Activated CD4-positive, alpha-beta T cell treated with anti-CD3 and anti-CD28 coated beads, Interleukin-2, amount 10 ng/mL, durations not matched to agents 7 days and 5 days (primary cell): ENCODE data around the gene CA5A. TPM values are rescaled to one million over a fixed set of nuclear protein-coding genes. Genes with fewer than 3 reads are reported as not detected.
A peak's percentile ranks its signal among the peaks of the same experiment; 100 is the strongest.
"Not testable (repeated sequence)": the region's sequence is repeated elsewhere in the genome, so short reads cannot be mapped to it uniquely, and the experiment has no call there.

Experiments
- CTCF ChIA-PET: fragments of 350-600 bp; sonication (Branson Sonifier 250); formaldehyde crosslinking; loops from one replicate; lab custom pipeline; 2021; ENCODE audit warnings: antibody characterized with exemption; lab: Charles Lee
- POLR2A ChIA-PET: fragments of 350-600 bp; sonication (Branson Sonifier 250); formaldehyde crosslinking; loops from one replicate; lab custom pipeline; 2021; ENCODE audit warnings: antibody characterized with exemption; lab: Charles Lee
- DNase-seq: peaks from one replicate; pipeline ENCODE4 v3.0.0-alpha.2; 2020
- H3K27ac Mint-ChIP-seq: one replicate; pipeline ENCODE4 v1.8.0; 2021; ENCODE audit warnings: mild to moderate bottlenecking, moderate library complexity, mixed read lengths
- H3K27me3 Mint-ChIP-seq: one replicate; pipeline ENCODE4 v1.8.0; 2021; ENCODE audit warnings: mixed read lengths
- H3K36me3 Mint-ChIP-seq: one replicate; pipeline ENCODE4 v1.8.0; 2021; ENCODE audit warnings: low read depth, mixed read lengths
- H3K4me1 Mint-ChIP-seq: one replicate; pipeline ENCODE4 v1.8.0; 2021; ENCODE audit warnings: mixed read lengths
- H3K4me3 Mint-ChIP-seq: one replicate; pipeline ENCODE4 v1.8.0; 2021; ENCODE audit warnings: mild to moderate bottlenecking, moderate library complexity, mixed read lengths
- H3K9me3 Mint-ChIP-seq: one replicate; pipeline ENCODE4 v1.8.0; 2021; ENCODE audit warnings: mixed read lengths
- total RNA-seq, 2 experiments: library from RNA; stranded (reverse); gene quantifications; one replicate each; pipeline ENCODE4 v1.2.3, GENCODE V29; 2021

The CA5A gene
- total RNA-seq, 2 experiments from 2014 or later: not detected

DNA sequence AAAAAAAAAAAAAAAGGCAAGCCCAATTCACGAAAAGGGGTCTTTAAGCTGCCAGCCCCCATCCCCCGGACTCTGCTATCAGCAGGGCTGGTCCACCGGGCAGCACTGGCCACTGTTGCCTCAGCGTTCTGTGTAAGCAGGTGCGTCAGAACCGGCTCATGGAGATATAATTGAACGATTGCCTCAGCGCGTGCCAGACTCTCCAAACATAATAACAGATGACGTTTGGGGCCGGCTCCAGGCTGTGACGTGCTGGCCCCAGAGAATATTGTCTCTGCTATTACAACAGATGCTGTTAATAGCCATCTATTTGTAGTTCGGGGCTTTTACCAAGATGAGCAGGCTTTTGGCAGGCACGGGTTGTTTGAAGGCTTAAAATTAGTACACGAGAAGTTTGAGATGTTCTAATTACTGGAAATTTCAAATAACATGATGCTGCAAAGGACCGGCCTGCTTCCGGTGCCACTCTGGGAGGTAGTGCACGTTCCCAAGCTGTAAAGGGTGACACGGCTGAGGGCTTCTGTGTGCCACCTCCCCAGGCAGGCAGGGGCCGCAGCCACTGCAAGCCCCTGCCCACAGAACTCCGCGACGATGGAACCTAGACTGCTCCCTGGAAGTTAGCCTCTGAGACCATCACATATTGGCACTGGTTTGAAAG is 25.1 kb downstream of the CA5A start:
- CTCF ChIA-PET: interaction anchor here (1.4 kb wide), 1 partner anchor 40 kb away, joined by 3 read pairs; no protein-coding TSS in a partner anchor
- POLR2A ChIA-PET, H3K9me3 Mint-ChIP-seq, H3K27ac Mint-ChIP-seq, H3K4me3 Mint-ChIP-seq, H3K27me3 Mint-ChIP-seq, DNase-seq, H3K36me3 Mint-ChIP-seq: not testable (repeated sequence)
- H3K4me1 Mint-ChIP-seq: peaks cover 16% of the 10 kb centered on the region

- H3K36me3 Mint-ChIP-seq, H3K9me3 Mint-ChIP-seq, H3K27me3 Mint-ChIP-seq, POLR2A ChIA-PET: not testable (repeated sequence)
- Mint-ChIP-seq H3K4me3 (peak overlapping the region; percentile 9), H3K4me1 (peaks cover 17% of the 10 kb centered on the region), H3K27ac (peak overlapping the region; percentile 44)
- peak; percentile 82 for DNase-seq
- CTCF ChIA-PET: interaction anchor here (0.6 to 5.6 kb wide), 8 partner anchors 27 to 629 kb away, joined by 3 to 35 read pairs (median 4); partner anchors contain the start of genes CA5A and KLHDC4
Observed at GRCh38 chr16:87909203-87909935, 27.0 kb downstream of the CA5A start.

DNA sequence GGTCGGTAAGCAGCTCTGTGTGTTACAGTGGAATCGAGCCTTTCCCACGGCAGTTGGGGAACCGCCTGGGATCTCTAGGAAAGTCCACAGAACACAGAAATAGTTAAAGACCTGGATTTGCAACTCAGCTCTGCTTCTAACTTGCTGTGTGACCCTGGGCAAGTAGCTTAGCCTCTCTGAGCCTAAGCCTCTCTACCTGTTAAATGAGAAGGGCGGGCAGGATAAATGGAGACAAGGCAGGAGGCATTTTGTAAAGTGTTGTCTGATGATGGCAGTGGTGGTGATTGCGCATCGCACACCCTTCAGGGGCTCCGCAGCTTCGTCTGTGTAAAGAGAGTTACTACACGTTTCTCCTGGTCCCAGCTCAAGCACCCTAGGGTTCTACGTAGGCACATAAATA is 28.2 kb downstream of the CA5A start:
- H3K27ac Mint-ChIP-seq, H3K36me3 Mint-ChIP-seq, H3K9me3 Mint-ChIP-seq, DNase-seq, H3K4me3 Mint-ChIP-seq, H3K27me3 Mint-ChIP-seq, POLR2A ChIA-PET: not testable (repeated sequence)
- CTCF ChIA-PET: interaction anchor here (0.6 to 5.6 kb wide), 7 partner anchors 10 to 630 kb away, joined by 3 to 35 read pairs (median 6); no protein-coding TSS in a partner anchor
- peaks cover 25% of the 10 kb centered on the region for H3K4me1 Mint-ChIP-seq

- H3K9me3 Mint-ChIP-seq, H3K4me3 Mint-ChIP-seq, POLR2A ChIA-PET, H3K27me3 Mint-ChIP-seq, DNase-seq, H3K27ac Mint-ChIP-seq, H3K36me3 Mint-ChIP-seq: not testable (repeated sequence)
- CTCF ChIA-PET: interaction anchor here (0.8 to 5.6 kb wide), 5 partner anchors 9 to 126 kb away, joined by 3 to 35 read pairs (median 6); no protein-coding TSS in a partner anchor
- H3K4me1 Mint-ChIP-seq: peaks cover 37% of the 10 kb centered on the region
Observed at GRCh38 chr16:87905521-87905920, 30.8 kb downstream of the CA5A start.

DNA sequence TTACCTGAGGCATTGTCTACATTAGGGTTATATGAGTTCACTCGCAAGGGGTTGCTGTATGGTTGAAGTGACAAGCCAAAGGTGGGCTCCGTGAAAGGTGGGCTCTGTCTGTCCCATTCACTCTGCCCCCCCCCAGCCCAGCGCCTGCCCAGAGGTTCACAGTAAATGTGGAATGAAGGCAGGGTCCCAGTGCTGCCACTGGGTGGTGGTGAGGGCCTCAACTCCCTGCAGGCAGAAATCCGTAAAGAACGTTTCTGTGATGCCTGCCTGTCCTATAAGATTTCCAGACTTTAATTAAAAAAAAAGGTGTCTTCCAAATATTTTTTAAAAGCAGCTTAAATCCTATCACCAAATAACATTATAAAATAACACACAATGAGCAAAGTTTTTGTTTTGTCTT is 31.4 kb downstream of the CA5A start:
- H3K4me3 Mint-ChIP-seq, H3K36me3 Mint-ChIP-seq, H3K27ac Mint-ChIP-seq, H3K27me3 Mint-ChIP-seq, H3K9me3 Mint-ChIP-seq, POLR2A ChIA-PET, DNase-seq: not testable (repeated sequence)
- H3K4me1 Mint-ChIP-seq: peaks cover 41% of the 10 kb centered on the region
- CTCF ChIA-PET: interaction anchor here (1.3 to 5.6 kb wide), 3 partner anchors 9 to 125 kb away, joined by 6 to 35 read pairs (median 8); no protein-coding TSS in a partner anchor

- POLR2A ChIA-PET, H3K36me3 Mint-ChIP-seq, H3K27ac Mint-ChIP-seq, H3K27me3 Mint-ChIP-seq, H3K9me3 Mint-ChIP-seq, H3K4me3 Mint-ChIP-seq, DNase-seq: not testable (repeated sequence)
- H3K4me1 Mint-ChIP-seq: peaks cover 59% of the 10 kb centered on the region
- CTCF ChIA-PET: interaction anchor here (1.2 to 5.3 kb wide), 3 partner anchors 29 to 121 kb away, joined by 4 to 31 read pairs (median 4); no protein-coding TSS in a partner anchor
Observed at GRCh38 chr16:87900489-87900888, 35.8 kb downstream of the CA5A start.

- peak; percentile 73 for DNase-seq
- H3K27ac Mint-ChIP-seq: peak overlapping the region; percentile 98
- ChIA-PET POLR2A (interaction anchor here (1.7 to 1.8 kb wide), 2 partner anchors 28 to 55 kb away, joined by 4 to 5 read pairs; partner anchors contain the start of gene SLC7A5), CTCF (interaction anchor here (0.8 to 5.3 kb wide), 8 partner anchors 8 to 118 kb away, joined by 3 to 31 read pairs (median 8); no protein-coding TSS in a partner anchor)
- no peaks in the 10 kb centered on the region for H3K9me3 Mint-ChIP-seq
- no peaks in the 10 kb centered on the region for H3K36me3 Mint-ChIP-seq
- peak overlapping the region; percentile 66 for H3K4me3 Mint-ChIP-seq
- peaks cover 64% of the 10 kb centered on the region for H3K4me1 Mint-ChIP-seq
- H3K27me3 Mint-ChIP-seq: no peaks in the 10 kb centered on the region
Observed at GRCh38 chr16:87897521-87898505, 38.5 kb downstream of the CA5A start.

- not testable (repeated sequence) for DNase-seq
- POLR2A ChIA-PET: interaction anchor here (1.7 to 1.8 kb wide), 2 partner anchors 28 to 56 kb away, joined by 4 to 5 read pairs; partner anchors contain the start of gene SLC7A5
- peak overlapping the region; percentile 98 for H3K27ac Mint-ChIP-seq
Observed at GRCh38 chr16:87896924-87897520, 39.3 kb downstream of the CA5A start.

DNA sequence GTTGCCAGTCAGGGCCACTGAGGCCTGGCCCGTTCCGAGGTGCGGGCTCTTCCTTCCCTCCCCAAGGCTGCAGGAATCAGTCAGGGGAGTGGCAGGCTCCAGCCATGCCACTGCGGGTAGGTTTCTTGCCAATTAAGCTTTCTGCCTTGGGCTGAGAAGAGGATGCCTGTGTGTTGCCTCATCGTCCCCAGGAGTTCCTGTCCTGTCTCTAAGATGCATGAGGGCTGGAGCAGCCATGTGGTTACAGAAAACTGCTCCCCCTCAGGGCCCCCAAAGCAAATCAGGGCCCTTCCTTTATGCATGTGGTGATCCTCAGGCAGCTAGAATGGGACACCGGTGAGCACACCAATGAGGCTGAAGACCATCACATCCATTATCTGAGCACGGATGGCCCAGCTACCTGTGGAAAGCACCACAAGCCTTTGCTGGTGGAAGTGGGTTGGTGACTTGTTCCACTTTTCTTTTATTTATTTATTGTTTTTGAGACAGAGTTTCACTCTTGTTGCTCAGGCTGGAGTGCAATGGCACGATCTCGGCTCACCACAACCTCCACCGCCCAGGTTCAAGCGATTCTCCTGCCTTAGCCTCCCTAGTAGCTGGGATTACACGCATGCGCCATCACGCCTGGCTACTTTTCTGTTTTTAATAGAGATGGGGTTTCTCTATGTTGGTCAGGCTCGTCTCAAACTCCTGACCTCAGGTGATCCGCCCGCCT is 40.0 kb downstream of the CA5A start:
- H3K9me3 Mint-ChIP-seq, H3K36me3 Mint-ChIP-seq, H3K27me3 Mint-ChIP-seq: not testable (repeated sequence)
- H3K27ac Mint-ChIP-seq: peak overlapping the region; percentile 98
- CTCF ChIA-PET: interaction anchor here (1.1 to 6.7 kb wide), 9 partner anchors 9 to 128 kb away, joined by 3 to 39 read pairs (median 5); no protein-coding TSS in a partner anchor
- H3K4me1 Mint-ChIP-seq: peaks cover 57% of the 10 kb centered on the region
- peak overlapping the region; percentile 30 for H3K4me3 Mint-ChIP-seq
- POLR2A ChIA-PET: interaction anchor here (1.7 kb wide), 1 partner anchor 56 kb away, joined by 4 read pairs; no protein-coding TSS in a partner anchor
- DNase-seq: peak; percentile 26

More at GRCh38 chr16:87896924-87897520, 39.3 kb downstream of the CA5A start:
- not testable (repeated sequence) for H3K9me3 Mint-ChIP-seq, H3K36me3 Mint-ChIP-seq, H3K27me3 Mint-ChIP-seq
- Mint-ChIP-seq H3K4me3 (peak overlapping the region; percentile 66), H3K4me1 (peaks cover 57% of the 10 kb centered on the region)
- CTCF ChIA-PET: interaction anchor here (1.5 to 6.7 kb wide), 8 partner anchors 9 to 117 kb away, joined by 3 to 39 read pairs (median 8); no protein-coding TSS in a partner anchor

DNA sequence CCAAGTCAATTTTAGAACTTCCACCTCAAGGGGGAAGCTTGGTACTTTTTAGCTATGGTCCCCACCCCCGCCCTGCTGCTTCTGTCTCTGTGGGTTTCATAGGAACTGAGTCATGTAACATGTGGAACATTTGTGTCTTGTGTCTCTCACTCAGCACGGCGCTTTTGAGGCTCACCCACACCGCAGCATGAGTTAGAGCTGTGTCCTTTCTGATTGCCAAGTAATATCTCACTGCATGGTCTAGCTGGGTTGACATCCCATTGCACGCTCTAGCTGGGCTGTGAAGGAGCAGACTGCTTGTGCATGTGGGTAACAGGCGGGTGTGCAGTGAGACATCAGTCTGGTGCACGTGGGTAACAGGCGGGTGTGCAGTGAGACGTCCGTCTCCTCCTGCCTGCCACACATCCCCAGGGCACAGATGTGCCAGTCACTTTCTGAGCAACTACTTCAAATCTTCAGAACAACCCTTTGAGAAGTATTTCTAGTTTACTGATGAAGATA is 40.6 kb downstream of the CA5A start:
- H3K4me1 Mint-ChIP-seq: peaks cover 57% of the 10 kb centered on the region
- POLR2A ChIA-PET: interaction anchor here (0.7 kb wide), 1 partner anchor 1838 kb away, joined by 8 read pairs; no protein-coding TSS in a partner anchor
- peak overlapping the region; percentile 98 for H3K27ac Mint-ChIP-seq
- no peaks in the 10 kb centered on the region for H3K36me3 Mint-ChIP-seq
- peak; percentile 83 for DNase-seq
- H3K9me3 Mint-ChIP-seq: no peaks in the 10 kb centered on the region
- H3K4me3 Mint-ChIP-seq: peak overlapping the region; percentile 53
- CTCF ChIA-PET: interaction anchor here (1.1 to 6.7 kb wide), 7 partner anchors 10 to 127 kb away, joined by 3 to 39 read pairs (median 8); no protein-coding TSS in a partner anchor
- no peaks in the 10 kb centered on the region for H3K27me3 Mint-ChIP-seq
